H1 (cell line): ENCODE measurements around the gene ASXL3. TPM values are rescaled to one million over a fixed set of nuclear protein-coding genes. Genes with fewer than 3 reads are reported as not detected.

Experiments used
- ASH2L ChIP-seq: fragments of 200-600, 300-600 bp; sonication (generic); IDR thresholded peaks from one replicate; pipeline ENCODE4 v1.7.1; 2017; ENCODE audit warnings: low read length
- CHD2 ChIP-seq: IDR thresholded peaks from 2 replicates; pipeline ENCODE4 v1.6.1; 2012; ENCODE audit warnings: low read length, improper control_type of control experiment
- RNF2 ChIP-seq: fragments of 200-900, 300-1000 bp; sonication (generic); IDR thresholded peaks from 2 replicates; pipeline ENCODE4 v1.7.1; 2016; ENCODE audit warnings: borderline replicate concordance, low read depth, mild to moderate bottlenecking, antibody characterized with exemption, low read length; ENCODE audit not compliant: poor library complexity, severe bottlenecking; ENCODE audit errors: missing control alignments
- TAF1 ChIP-seq: IDR thresholded peaks from 2 replicates; pipeline ENCODE4 v1.6.1; 2011; ENCODE audit warnings: mild to moderate bottlenecking, low read depth, low read length
- ZNF274 ChIP-seq: IDR thresholded peaks from 2 replicates; pipeline ENCODE4 v1.7.0; 2012; ENCODE audit warnings: low read length, borderline replicate concordance; ENCODE audit errors: extremely low read depth
- polyA plus RNA-seq, 7 experiments: library from polyadenylated mRNA; depleted of rRNA in 3 of 7; stranded (reverse) in 5 of 7; unstranded in 2 of 7; fragments of >200 nt in 5 of 7; fragments of 200-250 nt in 2 of 7; gene quantifications; 1 replicate in 5 of 7; 2 replicates in 1 of 7; 4 replicates in 1 of 7; pipeline versions ENCODE4 v1.2.1 to v1.2.3, GENCODE V29; 2011 to 2013; ENCODE audit warnings: missing spikeins in 2 of 7, mixed read lengths in 2 of 7
- total RNA-seq: library from RNA; stranded (reverse); fragmentation: NEBNext Ultra II Directional; extraction: Animal tissue kit (Norgen Biotek cat#: 25700); gene quantifications from 2 replicates; pipeline ENCODE4 v1.2.1, GENCODE V29; 2021
- TF ChIP-seq, protein P1 (sequence below): fragments of 300-600 bp; sonication (generic); IDR thresholded peaks from 2 replicates; pipeline ENCODE4 v1.7.1; 2012; ENCODE audit warnings: low read length, moderate library complexity, mild to moderate bottlenecking, inconsistent platforms; ENCODE audit not compliant: insufficient replicate concordance

ASXL3 gene
- total and polyA plus RNA-seq, 2 of the 8 experiments (the other 6 are each of a cell fraction or from before 2014, with no cell fraction given) = 0.08 to 1.3 TPM

DNA sequence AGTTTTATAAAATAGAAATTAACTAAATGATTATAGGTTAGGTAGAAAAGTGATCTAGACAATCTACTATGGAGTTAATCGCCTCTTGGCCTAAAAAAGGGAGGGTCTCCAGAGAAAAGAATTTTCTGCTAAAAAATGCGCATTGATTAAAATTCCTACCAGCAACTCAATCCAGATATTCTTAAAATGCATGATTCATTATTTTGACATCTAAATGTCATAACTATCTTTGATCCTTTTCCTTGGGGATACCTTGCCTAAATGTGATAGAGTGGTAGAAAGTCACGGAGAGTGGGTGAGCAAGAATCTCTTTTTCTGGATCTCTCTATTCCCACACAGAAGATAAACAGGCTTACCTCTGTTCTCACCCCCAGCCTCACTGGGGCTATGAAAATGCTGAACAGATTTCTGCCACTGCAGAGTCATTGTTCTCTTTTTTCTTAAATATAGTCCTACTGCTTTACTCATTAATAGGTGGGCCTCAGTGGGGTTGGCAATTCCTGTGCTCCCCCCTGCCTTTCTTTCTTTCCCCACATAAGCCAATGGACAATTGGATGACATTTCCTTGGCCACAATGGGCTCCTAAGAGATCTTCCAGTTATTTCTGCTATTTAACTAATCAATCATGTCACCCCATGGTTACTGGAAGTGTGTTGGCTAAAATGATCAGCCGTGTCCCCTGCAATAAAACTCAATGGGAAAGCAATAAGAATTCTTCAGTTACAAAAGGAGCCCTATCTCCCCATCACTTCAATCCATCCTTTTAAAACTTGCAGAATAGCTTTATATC, 5.8 kb upstream of the ASXL3 start (continued):
- TF ChIP-seq, protein P1, sequence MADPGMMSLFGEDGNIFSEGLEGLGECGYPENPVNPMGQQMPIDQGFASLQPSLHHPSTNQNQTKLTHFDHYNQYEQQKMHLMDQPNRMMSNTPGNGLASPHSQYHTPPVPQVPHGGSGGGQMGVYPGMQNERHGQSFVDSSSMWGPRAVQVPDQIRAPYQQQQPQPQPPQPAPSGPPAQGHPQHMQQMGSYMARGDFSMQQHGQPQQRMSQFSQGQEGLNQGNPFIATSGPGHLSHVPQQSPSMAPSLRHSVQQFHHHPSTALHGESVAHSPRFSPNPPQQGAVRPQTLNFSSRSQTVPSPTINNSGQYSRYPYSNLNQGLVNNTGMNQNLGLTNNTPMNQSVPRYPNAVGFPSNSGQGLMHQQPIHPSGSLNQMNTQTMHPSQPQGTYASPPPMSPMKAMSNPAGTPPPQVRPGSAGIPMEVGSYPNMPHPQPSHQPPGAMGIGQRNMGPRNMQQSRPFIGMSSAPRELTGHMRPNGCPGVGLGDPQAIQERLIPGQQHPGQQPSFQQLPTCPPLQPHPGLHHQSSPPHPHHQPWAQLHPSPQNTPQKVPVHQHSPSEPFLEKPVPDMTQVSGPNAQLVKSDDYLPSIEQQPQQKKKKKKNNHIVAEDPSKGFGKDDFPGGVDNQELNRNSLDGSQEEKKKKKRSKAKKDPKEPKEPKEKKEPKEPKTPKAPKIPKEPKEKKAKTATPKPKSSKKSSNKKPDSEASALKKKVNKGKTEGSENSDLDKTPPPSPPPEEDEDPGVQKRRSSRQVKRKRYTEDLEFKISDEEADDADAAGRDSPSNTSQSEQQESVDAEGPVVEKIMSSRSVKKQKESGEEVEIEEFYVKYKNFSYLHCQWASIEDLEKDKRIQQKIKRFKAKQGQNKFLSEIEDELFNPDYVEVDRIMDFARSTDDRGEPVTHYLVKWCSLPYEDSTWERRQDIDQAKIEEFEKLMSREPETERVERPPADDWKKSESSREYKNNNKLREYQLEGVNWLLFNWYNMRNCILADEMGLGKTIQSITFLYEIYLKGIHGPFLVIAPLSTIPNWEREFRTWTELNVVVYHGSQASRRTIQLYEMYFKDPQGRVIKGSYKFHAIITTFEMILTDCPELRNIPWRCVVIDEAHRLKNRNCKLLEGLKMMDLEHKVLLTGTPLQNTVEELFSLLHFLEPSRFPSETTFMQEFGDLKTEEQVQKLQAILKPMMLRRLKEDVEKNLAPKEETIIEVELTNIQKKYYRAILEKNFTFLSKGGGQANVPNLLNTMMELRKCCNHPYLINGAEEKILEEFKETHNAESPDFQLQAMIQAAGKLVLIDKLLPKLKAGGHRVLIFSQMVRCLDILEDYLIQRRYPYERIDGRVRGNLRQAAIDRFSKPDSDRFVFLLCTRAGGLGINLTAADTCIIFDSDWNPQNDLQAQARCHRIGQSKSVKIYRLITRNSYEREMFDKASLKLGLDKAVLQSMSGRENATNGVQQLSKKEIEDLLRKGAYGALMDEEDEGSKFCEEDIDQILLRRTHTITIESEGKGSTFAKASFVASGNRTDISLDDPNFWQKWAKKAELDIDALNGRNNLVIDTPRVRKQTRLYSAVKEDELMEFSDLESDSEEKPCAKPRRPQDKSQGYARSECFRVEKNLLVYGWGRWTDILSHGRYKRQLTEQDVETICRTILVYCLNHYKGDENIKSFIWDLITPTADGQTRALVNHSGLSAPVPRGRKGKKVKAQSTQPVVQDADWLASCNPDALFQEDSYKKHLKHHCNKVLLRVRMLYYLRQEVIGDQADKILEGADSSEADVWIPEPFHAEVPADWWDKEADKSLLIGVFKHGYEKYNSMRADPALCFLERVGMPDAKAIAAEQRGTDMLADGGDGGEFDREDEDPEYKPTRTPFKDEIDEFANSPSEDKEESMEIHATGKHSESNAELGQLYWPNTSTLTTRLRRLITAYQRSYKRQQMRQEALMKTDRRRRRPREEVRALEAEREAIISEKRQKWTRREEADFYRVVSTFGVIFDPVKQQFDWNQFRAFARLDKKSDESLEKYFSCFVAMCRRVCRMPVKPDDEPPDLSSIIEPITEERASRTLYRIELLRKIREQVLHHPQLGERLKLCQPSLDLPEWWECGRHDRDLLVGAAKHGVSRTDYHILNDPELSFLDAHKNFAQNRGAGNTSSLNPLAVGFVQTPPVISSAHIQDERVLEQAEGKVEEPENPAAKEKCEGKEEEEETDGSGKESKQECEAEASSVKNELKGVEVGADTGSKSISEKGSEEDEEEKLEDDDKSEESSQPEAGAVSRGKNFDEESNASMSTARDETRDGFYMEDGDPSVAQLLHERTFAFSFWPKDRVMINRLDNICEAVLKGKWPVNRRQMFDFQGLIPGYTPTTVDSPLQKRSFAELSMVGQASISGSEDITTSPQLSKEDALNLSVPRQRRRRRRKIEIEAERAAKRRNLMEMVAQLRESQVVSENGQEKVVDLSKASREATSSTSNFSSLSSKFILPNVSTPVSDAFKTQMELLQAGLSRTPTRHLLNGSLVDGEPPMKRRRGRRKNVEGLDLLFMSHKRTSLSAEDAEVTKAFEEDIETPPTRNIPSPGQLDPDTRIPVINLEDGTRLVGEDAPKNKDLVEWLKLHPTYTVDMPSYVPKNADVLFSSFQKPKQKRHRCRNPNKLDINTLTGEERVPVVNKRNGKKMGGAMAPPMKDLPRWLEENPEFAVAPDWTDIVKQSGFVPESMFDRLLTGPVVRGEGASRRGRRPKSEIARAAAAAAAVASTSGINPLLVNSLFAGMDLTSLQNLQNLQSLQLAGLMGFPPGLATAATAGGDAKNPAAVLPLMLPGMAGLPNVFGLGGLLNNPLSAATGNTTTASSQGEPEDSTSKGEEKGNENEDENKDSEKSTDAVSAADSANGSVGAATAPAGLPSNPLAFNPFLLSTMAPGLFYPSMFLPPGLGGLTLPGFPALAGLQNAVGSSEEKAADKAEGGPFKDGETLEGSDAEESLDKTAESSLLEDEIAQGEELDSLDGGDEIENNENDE = no peak
- TF ChIP-seq TAF1 (no peak), CHD2 (no peak), RNF2 (no peak), ASH2L (no peak), ZNF274 (no peak)
